GM11168 (cell line): Measurements from ENCODE around the gene ADGRB3.

ENCODE experiments used
- in situ Hi-C: fragments of 300-500 bp; cut with MboI; formaldehyde crosslinking; loops from one replicate; pipeline ENCODE4 v1.12.0; 2022; ENCODE audit warnings: low sequenced_read_pairs; ENCODE audit not compliant: unreplicated experiment

Gene ADGRB3

GRCh38 chr6:69005199-69005598, 370.1 kb downstream of the ADGRB3 start:
- in situ Hi-C loops: no loop called here

DNA sequence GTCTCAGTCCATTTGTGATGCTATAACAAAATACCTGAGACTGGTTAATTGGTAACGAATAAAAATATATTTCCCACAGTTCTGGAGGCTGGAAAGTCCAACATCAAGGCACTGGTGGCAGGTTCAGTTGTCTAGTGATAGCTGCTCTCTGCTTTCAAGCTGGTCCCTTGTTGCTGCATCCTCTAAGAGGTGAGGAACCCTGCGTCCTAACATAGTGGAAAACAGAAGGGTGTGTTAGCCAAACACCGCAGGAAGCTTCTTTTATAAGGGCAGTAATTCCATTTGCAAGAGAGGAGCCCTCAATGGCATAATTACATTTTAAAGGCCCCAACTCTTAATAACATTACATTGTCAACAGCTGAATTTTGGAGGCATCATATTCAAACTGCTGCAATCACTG, 372.7 kb downstream of the ADGRB3 start:
- in situ Hi-C loops: no loop called here

DNA sequence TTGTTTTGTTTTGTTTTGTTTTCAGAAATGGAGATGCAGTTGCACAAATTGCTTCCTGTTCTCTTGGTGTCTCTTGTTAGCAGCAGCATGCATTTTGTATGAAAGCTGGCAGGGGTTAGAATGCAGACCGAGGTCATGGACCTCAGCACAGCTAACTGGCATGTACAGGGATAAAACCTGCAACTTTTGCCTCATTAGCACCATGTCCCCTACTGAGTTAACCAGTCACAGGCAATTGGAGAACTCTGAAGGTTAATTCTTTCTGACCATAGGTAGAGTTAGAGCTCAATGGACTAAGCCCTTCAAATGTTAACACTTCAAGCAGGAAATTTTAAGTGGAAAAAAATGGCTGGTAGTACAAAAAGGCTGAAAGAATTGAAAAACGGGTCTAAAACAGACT, 377.1 kb downstream of the ADGRB3 start:
- in situ Hi-C loops: no loop called here

GRCh38 chr6:69012876-69013275, 377.8 kb downstream of the ADGRB3 start:
- in situ Hi-C loops: no loop called here

- in situ Hi-C loops: no loop called here
Observed at GRCh38 chr6:69018906-69019305, 383.8 kb downstream of the ADGRB3 start.

DNA sequence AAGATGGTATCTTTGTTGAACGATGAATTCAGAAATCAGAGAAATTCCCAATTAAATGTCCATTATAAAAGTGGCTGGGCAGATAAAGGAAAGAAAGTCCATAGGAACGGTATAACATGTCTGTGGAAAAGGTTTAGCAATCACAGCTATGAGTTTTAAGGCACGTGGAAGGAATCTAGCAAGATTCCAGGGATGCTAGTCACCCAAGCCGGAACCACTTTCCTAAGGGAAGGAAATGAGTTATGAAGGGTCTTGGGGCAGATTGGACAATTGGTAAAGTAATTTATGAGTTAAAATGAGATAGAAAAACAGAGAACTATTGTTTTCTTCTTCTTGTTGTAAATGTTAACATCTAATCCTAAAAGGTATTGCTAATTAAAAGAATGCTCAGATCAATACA, 384.8 kb downstream of the ADGRB3 start:
- in situ Hi-C loops: no loop called here

DNA sequence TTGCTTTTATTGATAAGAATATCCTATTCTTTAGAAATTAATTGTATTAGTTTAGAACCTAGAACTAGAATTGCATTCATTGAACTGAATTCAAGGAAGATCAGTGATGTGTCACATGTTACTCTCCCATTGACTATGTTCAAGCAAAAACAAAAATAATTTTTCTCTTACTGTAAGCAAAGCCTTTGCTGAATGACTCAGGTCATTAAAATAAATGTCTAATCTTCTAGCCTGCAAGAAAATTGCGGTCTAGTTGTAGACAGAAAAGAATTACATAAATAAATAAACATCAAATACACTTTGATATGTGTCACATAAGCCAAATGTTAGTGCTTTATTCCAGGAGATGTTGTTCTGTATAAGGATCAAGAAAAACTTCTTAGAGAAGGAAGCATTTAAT, 387.9 kb downstream of the ADGRB3 start:
- in situ Hi-C loops: no loop called here

DNA sequence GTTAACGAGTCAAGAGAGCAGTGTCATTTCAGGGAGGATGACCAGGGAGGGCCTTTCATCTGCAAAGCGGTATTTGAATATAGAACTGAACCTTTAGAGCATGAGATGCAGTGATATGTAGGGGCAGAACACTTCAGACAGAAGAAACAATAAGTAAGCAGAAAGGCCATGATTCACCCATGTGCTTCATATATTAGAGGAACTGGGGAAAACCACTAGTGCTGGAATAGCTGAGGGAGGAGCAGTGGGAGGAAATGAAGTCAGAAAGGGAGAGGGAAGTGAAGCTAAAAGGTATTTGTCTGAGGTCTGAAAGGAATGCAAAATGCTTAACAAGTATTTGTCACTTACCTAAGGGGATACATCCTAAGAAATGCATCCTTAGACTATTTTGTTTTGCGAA, 391.2 kb downstream of the ADGRB3 start:
- in situ Hi-C loops: no loop called here

GRCh38 chr6:69026715-69027114, 391.6 kb downstream of the ADGRB3 start:
- in situ Hi-C loops: no loop called here

DNA sequence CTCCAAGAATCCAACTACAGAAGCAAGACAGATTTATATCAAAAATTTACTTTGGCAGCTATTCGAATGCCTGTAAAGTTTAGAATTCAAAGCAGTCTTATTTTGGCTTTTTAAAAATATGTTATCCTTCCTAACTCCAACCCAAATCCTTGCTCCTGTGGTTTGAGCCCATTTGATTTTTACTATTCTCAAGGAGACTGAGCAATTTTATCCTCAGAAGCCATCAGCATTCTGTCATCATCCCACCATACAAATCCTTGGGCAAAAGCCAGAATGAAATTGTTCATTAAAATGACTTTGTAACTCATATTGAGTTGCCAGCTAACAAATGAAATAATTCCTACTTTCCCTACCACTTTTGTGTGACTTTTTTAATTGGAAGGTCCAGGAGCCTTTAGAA, 392.8 kb downstream of the ADGRB3 start:
- in situ Hi-C loops: no loop called here

GRCh38 chr6:69038841-69039240, 403.8 kb downstream of the ADGRB3 start:
- in situ Hi-C loops: no loop called here

- in situ Hi-C loops: no loop called here
Observed at GRCh38 chr6:69042297-69042696, 407.2 kb downstream of the ADGRB3 start.

DNA sequence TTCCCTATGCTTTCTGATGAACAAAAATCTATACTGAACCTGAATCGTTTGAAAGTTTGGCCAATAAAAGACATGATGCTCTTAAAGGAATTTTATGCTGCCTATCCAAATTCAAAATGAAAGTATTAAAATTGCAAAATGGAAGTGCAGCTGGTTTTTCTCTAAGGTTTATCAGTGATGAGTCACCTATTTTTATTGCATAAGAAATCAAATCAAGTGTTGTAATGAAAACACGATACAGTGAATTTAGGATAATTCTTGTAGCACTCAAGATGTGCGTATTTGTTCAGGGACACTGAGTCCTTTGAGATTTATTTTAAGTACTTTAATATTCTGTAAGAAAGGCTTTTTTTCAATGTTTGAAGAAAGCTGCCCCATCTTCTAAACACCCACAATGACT, 409.5 kb downstream of the ADGRB3 start:
- in situ Hi-C loops: no loop called here

DNA sequence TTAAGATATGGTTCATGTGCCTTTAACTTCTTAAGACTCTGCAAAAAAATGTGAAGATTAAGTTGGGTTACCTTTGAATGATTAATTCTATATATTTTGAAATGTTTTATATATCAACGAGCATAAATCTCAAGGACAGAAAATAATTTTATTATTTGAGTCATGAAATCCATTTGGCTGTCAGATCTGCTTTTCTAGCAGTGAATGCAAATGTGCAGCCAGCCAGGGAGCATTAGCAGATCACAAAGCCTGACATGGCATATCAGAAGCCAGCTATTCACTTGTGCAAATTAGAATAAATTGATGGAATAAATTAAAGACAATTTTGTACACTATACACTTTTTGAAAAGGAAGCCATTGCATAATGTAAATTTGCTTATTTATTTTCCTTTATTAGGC, 424.3 kb downstream of the ADGRB3 start:
- in situ Hi-C loops: no loop called here

- in situ Hi-C loops: no loop called here
Observed at GRCh38 chr6:69061066-69061465, 426.0 kb downstream of the ADGRB3 start.

GRCh38 chr6:69063401-69063800, 428.3 kb downstream of the ADGRB3 start:
- in situ Hi-C loops: no loop called here

DNA sequence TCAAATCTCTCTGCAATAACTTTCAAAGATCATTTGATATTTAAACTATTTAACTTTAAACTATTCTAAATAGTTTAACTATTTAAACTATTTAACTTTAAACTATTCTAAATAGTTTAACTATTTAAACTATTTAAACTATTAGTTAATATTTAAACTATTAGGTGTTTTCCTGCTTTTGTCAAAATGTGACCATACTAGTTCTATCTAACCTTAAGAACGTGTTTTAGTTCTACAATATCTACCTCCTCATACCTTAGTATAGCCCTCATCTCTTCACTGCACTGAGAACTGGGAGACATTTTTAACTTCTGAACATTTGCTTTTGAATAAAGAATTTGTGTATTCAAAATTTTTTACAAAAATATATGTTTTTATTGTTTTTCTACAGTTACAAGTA, 429.1 kb downstream of the ADGRB3 start:
- in situ Hi-C loops: no loop called here

GRCh38 chr6:69069881-69070280, 434.8 kb downstream of the ADGRB3 start:
- in situ Hi-C loops: no loop called here

DNA sequence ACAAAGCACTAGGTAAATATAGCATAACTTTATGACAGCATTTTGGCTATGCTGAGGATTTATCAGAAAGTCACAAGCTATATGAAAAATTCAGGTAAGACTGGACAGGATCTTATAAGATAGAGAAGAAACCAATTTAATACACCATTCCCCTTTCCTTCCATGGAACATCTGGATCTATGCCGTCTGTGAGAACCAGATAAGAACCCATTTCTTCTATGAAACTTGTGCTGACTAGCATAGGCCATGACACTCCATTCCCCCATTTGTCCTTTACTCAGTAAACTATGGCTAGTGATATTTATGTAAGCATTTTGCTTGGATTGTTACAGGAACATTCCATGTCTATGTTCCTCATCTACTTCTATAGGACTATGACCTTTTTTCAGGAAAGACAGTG, 437.7 kb downstream of the ADGRB3 start:
- in situ Hi-C loops: no loop called here

- in situ Hi-C loops: no loop called here
Observed at GRCh38 chr6:69084746-69085335, 449.8 kb downstream of the ADGRB3 start.

- in situ Hi-C loops: no loop called here
Observed at GRCh38 chr6:69086689-69087088, 451.6 kb downstream of the ADGRB3 start.

DNA sequence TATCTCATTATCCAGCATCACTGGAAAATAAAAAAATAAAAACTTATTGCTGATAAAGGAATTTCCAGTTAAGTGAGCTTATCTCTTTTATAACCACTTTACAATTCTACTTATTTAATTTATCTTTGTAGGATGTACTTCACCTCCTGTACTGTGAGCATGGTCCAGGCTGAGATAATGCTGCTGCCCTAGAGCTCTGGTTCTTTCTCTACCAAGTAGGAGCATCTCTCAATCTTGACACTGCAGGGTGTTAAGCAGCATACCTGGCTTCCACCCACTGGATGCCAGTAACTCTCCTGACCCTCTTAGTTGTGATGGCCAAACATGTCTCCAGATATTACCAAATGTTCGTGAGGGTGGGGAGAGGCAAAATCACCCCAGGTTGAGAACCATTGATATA, 454.5 kb downstream of the ADGRB3 start:
- in situ Hi-C loops: no loop called here

GRCh38 chr6:69090132-69090531, 455.1 kb downstream of the ADGRB3 start:
- in situ Hi-C loops: no loop called here
